Measurements from ENCODE around the gene CXXC1. TPM values are rescaled to one million over a fixed set of nuclear protein-coding genes. Genes with fewer than 3 reads are reported as not detected.

The CXXC1 gene
- total RNA-seq, 2 donors from 2014 or later, result 93.1 to 102 TPM

GRCh38 chr18:50268022-50268747 lies 19.3 kb downstream of the CXXC1 start:
- Histone ChIP-seq H3K9ac (ENCODE audit: extremely low read depth, low read length, poor library complexity, severe bottlenecking) (no peak overlapping the region), H3K4me1 (ENCODE audit: control insufficient read depth, insufficient read depth, low read length) (no peaks in the 10 kb centered on the region), H3K27me3 (ENCODE audit: control insufficient read depth, insufficient read depth, low read length, poor library complexity, severe bottlenecking) (peaks cover 17% of the 10 kb centered on the region), H3K36me3 (ENCODE audit: control insufficient read depth, insufficient read depth, low read length) (peaks cover 59% of the 10 kb centered on the region), H3K9me3 (ENCODE audit: control insufficient read depth, low read length) (no peaks in the 10 kb centered on the region), H3K27ac (ENCODE audit: low read depth, low read length) (no peak overlapping the region), H3K4me3 (ENCODE audit: low read length) (no peak overlapping the region)
- Mint-ChIP-seq H3K27me3 (ENCODE audit: insufficient read depth) (peaks cover 16% of the 10 kb centered on the region), H3K9me3 (no peaks in the 10 kb centered on the region), H3K27ac (peak overlapping the region; percentile 83), H3K36me3 (ENCODE audit: low read depth) (peaks cover 40% of the 10 kb centered on the region), H3K4me1 (peaks cover 3% of the 10 kb centered on the region), H3K4me3 (peak overlapping the region; percentile 66)
- DNase-seq, result peak; percentile 96
- TF ChIP-seq, protein P1, sequence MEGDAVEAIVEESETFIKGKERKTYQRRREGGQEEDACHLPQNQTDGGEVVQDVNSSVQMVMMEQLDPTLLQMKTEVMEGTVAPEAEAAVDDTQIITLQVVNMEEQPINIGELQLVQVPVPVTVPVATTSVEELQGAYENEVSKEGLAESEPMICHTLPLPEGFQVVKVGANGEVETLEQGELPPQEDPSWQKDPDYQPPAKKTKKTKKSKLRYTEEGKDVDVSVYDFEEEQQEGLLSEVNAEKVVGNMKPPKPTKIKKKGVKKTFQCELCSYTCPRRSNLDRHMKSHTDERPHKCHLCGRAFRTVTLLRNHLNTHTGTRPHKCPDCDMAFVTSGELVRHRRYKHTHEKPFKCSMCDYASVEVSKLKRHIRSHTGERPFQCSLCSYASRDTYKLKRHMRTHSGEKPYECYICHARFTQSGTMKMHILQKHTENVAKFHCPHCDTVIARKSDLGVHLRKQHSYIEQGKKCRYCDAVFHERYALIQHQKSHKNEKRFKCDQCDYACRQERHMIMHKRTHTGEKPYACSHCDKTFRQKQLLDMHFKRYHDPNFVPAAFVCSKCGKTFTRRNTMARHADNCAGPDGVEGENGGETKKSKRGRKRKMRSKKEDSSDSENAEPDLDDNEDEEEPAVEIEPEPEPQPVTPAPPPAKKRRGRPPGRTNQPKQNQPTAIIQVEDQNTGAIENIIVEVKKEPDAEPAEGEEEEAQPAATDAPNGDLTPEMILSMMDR (conservative IDR thresholded peaks at IDR 0.05), result peak; percentile 92
- 87 to 96% methylated on average over 19 to 56 of the region's 56 CpGs for WGBS, 2 experiments (ENCODE audit: insufficient coverage in 1 of 2, insufficient read length in 1 of 2)

DNA sequence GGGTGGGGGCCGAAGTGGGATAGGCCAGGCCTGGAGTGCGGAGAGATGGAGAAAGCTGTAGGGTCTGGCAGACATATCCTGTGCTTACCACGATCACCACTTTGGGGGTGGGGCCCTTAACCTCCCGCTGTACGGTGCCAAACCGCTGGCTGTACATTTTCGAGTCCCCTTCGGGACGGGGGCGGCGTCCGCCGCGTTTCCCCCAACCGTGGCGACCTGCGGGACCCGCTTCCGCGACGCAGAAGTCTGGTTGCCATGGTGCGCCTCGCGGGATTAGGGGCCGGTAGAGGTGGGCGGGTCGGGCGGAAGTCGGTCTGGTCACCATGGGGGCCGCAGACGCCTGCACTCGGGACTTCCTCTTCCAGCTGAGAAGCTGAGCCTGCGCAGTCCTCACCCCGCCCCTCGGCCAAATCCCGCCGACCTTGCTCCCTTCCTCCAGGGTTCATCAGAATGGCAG lies 21.2 kb downstream of the CXXC1 start, which contains the start of gene CFAP53:
CFAP53 (minus strand) TSS at position 248 of the 457 bp plus-strand sequence; CDS start at position 157, 91 bp downstream.
- Histone ChIP-seq H3K9me3 (ENCODE audit: control insufficient read depth, low read length) (no peaks in the 10 kb centered on the region), H3K27ac (ENCODE audit: low read depth, low read length) (no peak within 1 kb of the TSS), H3K36me3 (ENCODE audit: control insufficient read depth, insufficient read depth, low read length) (peaks cover 40% of the 10 kb centered on the region), H3K27me3 (ENCODE audit: control insufficient read depth, insufficient read depth, low read length, poor library complexity, severe bottlenecking) (peaks cover 30% of the 10 kb centered on the region), H3K4me1 (ENCODE audit: control insufficient read depth, insufficient read depth, low read length) (no peaks in the 10 kb centered on the region), H3K4me3 (ENCODE audit: low read length) (peak within 1 kb of the TSS; percentile 92), H3K9ac (ENCODE audit: extremely low read depth, low read length, poor library complexity, severe bottlenecking) (peak within 1 kb of the TSS; percentile 72)
- Mint-ChIP-seq H3K27me3 (ENCODE audit: insufficient read depth) (peaks cover 25% of the 10 kb centered on the region), H3K27ac (peak within 1 kb of the TSS; percentile 12), H3K9me3 (no peaks in the 10 kb centered on the region), H3K4me3 (peak within 1 kb of the TSS; percentile 76), H3K36me3 (ENCODE audit: low read depth) (peaks cover 24% of the 10 kb centered on the region), H3K4me1 (peaks cover 3% of the 10 kb centered on the region)
- DNase-seq, result peak; percentile 96
- TF ChIP-seq, protein P1 (conservative IDR thresholded peaks at IDR 0.05), result no peak
- WGBS, 2 experiments (ENCODE audit: insufficient coverage in 1 of 2, insufficient read length in 1 of 2), result 2 to 7% methylated on average over 12 to 37 of the region's 37 CpGs

DNA sequence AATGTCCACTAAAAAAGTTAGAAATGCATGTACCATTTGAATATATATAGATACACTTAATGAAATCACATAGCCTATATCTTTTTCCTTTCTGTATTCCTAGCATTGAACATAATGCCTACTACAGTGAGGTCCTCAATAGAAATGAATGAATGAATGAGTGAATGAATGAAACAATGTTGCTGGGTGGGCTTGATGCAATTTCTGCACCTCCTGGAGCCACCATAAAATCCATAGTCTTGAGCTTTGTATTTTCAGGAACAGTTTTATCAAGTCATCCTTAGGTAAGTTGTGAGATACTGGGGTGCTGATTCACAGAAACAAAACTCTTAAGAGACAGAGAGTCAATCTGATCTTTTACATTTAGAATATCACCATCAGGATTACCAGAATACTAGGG lies 24.5 kb downstream of the CXXC1 start:
- DNase-seq, result no peak
- no peak overlapping the region for H3K9ac ChIP-seq (ENCODE audit: extremely low read depth, low read length, poor library complexity, severe bottlenecking)
- Mint-ChIP-seq H3K27me3 (ENCODE audit: insufficient read depth) (peaks cover 35% of the 10 kb centered on the region), H3K36me3 (ENCODE audit: low read depth) (peaks cover 5% of the 10 kb centered on the region), H3K27ac (no peak overlapping the region), H3K4me1 (peaks cover 2% of the 10 kb centered on the region), H3K9me3 (peaks cover 3% of the 10 kb centered on the region), H3K4me3 (no peak overlapping the region)
- peaks cover 30% of the 10 kb centered on the region for H3K27me3 ChIP-seq (ENCODE audit: control insufficient read depth, insufficient read depth, low read length, poor library complexity, severe bottlenecking)
- H3K4me1 ChIP-seq (ENCODE audit: control insufficient read depth, insufficient read depth, low read length), result no peaks in the 10 kb centered on the region
- peaks cover 9% of the 10 kb centered on the region for H3K36me3 ChIP-seq (ENCODE audit: control insufficient read depth, insufficient read depth, low read length)
- no peak overlapping the region for H3K4me3 ChIP-seq (ENCODE audit: low read length)
- no peak overlapping the region for H3K27ac ChIP-seq (ENCODE audit: low read depth, low read length)
- H3K9me3 ChIP-seq (ENCODE audit: control insufficient read depth, low read length), result no peaks in the 10 kb centered on the region
- TF ChIP-seq, protein P1 (conservative IDR thresholded peaks at IDR 0.05), result no peak

All from endodermal cell (in vitro differentiated cells).